Progenitor cell of endocrine pancreas (in vitro differentiated cells): Measurements from ENCODE around the gene MLLT3. TPM values are rescaled to one million over a fixed set of nuclear protein-coding genes. Genes with fewer than 3 reads are reported as not detected.

Experiments used
- DNase-seq: peaks from one replicate; pipeline ENCODE4 v3.0.0; 2021; ENCODE audit warnings: low spot score; ENCODE audit not compliant: unreplicated experiment
- H3K27ac Mint-ChIP-seq: 2 replicates; pipeline ENCODE4 v1.8.0; 2021; ENCODE audit warnings: mild to moderate bottlenecking, moderate library complexity, mixed read lengths
- H3K27me3 Mint-ChIP-seq: 2 replicates; pipeline ENCODE4 v1.8.0; 2021; ENCODE audit warnings: mixed read lengths
- H3K36me3 Mint-ChIP-seq: 2 replicates; pipeline ENCODE4 v1.8.0; 2022; ENCODE audit warnings: mixed read lengths; ENCODE audit not compliant: insufficient read depth
- H3K4me1 Mint-ChIP-seq: 2 replicates; pipeline ENCODE4 v1.8.0; 2021; ENCODE audit warnings: low read depth, mixed read lengths
- H3K4me3 Mint-ChIP-seq: 2 replicates; pipeline ENCODE4 v1.8.0; 2021; ENCODE audit warnings: low read depth, mild to moderate bottlenecking, moderate library complexity, mixed read lengths
- H3K9me3 Mint-ChIP-seq: 2 replicates; pipeline ENCODE4 v1.8.0; 2021; ENCODE audit warnings: low read depth, mixed read lengths
- CTCF ChIP-seq: fragments of 200-600 bp; sonication (generic); IDR thresholded peaks from one replicate; pipeline ENCODE4 v1.5.0; 2021; ENCODE audit warnings: antibody characterized with exemption, mild to moderate bottlenecking; ENCODE audit not compliant: unreplicated experiment
- total RNA-seq: library from RNA; stranded (reverse); gene quantifications from 2 replicates; pipeline ENCODE4 v1.2.1, GENCODE V29; 2021

The MLLT3 gene
- total RNA-seq, 1 donor from 2014 or later = 25.8 TPM

- DNase-seq = no peak
- Mint-ChIP-seq H3K4me1 (peaks cover 3% of the 10 kb centered on the region), H3K4me3 (no peak overlapping the region), H3K27ac (no peak overlapping the region), H3K27me3 (no peaks in the 10 kb centered on the region), H3K36me3 (peaks cover 2% of the 10 kb centered on the region), H3K9me3 (peaks cover 4% of the 10 kb centered on the region)
- no peak for TF ChIP-seq CTCF
Measured at GRCh38 chr9:20494035-20494434, 128.3 kb downstream of the MLLT3 start.

- no peak for TF ChIP-seq CTCF
- Mint-ChIP-seq H3K4me3 (no peak overlapping the region), H3K27ac (no peak overlapping the region), H3K36me3 (no peaks in the 10 kb centered on the region), H3K9me3 (no peaks in the 10 kb centered on the region), H3K4me1 (peaks cover 3% of the 10 kb centered on the region), H3K27me3 (no peaks in the 10 kb centered on the region)
- DNase-seq = no peak
Measured at GRCh38 chr9:20492772-20493171, 129.5 kb downstream of the MLLT3 start.

- TF ChIP-seq CTCF = no peak
- no peaks in the 10 kb centered on the region for H3K36me3 Mint-ChIP-seq
- no peaks in the 10 kb centered on the region for H3K9me3 Mint-ChIP-seq
- H3K27ac Mint-ChIP-seq = no peak overlapping the region
- no peak overlapping the region for H3K4me3 Mint-ChIP-seq
- no peaks in the 10 kb centered on the region for H3K27me3 Mint-ChIP-seq
- peaks cover 3% of the 10 kb centered on the region for H3K4me1 Mint-ChIP-seq
- no peak for DNase-seq
Measured at GRCh38 chr9:20491612-20492011, 130.7 kb downstream of the MLLT3 start.

- Mint-ChIP-seq H3K27me3 (no peaks in the 10 kb centered on the region), H3K4me3 (no peak overlapping the region), H3K9me3 (no peaks in the 10 kb centered on the region), H3K36me3 (no peaks in the 10 kb centered on the region), H3K27ac (no peak overlapping the region), H3K4me1 (peaks cover 3% of the 10 kb centered on the region)
- no peak for TF ChIP-seq CTCF
- DNase-seq = no peak
Measured at GRCh38 chr9:20490246-20490834, 132.0 kb downstream of the MLLT3 start.

- no peak overlapping the region for H3K4me3 Mint-ChIP-seq
Measured at GRCh38 chr9:20488691-20489090, 133.6 kb downstream of the MLLT3 start.

More at GRCh38 chr9:20488691-20489090, 133.6 kb downstream of the MLLT3 start:
- Mint-ChIP-seq H3K4me1 (peaks cover 3% of the 10 kb centered on the region), H3K36me3 (no peaks in the 10 kb centered on the region), H3K27me3 (no peaks in the 10 kb centered on the region), H3K27ac (no peak overlapping the region), H3K9me3 (no peaks in the 10 kb centered on the region)
- no peak for DNase-seq
- no peak for TF ChIP-seq CTCF
